Smooth muscle cell (in vitro differentiated cells): ENCODE measurements around the gene MRPL33. TPM values are rescaled to one million over a fixed set of nuclear protein-coding genes. Genes with fewer than 3 reads are reported as not detected.

Source experiments
- DNase-seq: peaks from one replicate; lab custom pipeline; 2025; ENCODE audit not compliant: unreplicated experiment; lab: John Stamatoyannopoulos, UW
- H2AFZ ChIP-seq: fragments of 200-600 bp; sonication (generic); 2 replicates; pipeline ENCODE4 v1.6.0; 2016; ENCODE audit warnings: antibody characterized with exemption, low read depth, mild to moderate bottlenecking
- H3F3A ChIP-seq: fragments of 200-600 bp; sonication (generic); 2 replicates; pipeline ENCODE4 v1.6.0; 2017; ENCODE audit warnings: antibody characterized with exemption, low read depth
- H3K27ac ChIP-seq: fragments of 200-600 bp; sonication (generic); 2 replicates; pipeline ENCODE4 v1.5.1; 2016; ENCODE audit warnings: low read depth, mild to moderate bottlenecking
- H3K27me3 ChIP-seq: fragments of 200-600 bp; sonication (generic); 2 replicates; pipeline ENCODE4 v1.6.1; 2016; ENCODE audit warnings: low read depth, mild to moderate bottlenecking
- H3K36me3 ChIP-seq: fragments of 200-600 bp; sonication (generic); 2 replicates; pipeline ENCODE4 v1.5.1; 2016; ENCODE audit warnings: low read depth
- H3K4me1 ChIP-seq: fragments of 200-600 bp; sonication (generic); 2 replicates; pipeline ENCODE4 v1.5.1; 2016; ENCODE audit warnings: low read depth
- H3K4me2 ChIP-seq: fragments of 200-600 bp; sonication (generic); 2 replicates; pipeline ENCODE4 v1.6.0; 2016; ENCODE audit warnings: mild to moderate bottlenecking
- H3K4me3 ChIP-seq: fragments of 200-600 bp; sonication (generic); 2 replicates; pipeline ENCODE4 v1.5.1; 2016; ENCODE audit warnings: mild to moderate bottlenecking
- H3K79me2 ChIP-seq: fragments of 200-600 bp; sonication (generic); 2 replicates; pipeline ENCODE4 v1.6.0; 2016; ENCODE audit warnings: low read depth, mild to moderate bottlenecking
- H3K9ac ChIP-seq: fragments of 200-600 bp; sonication (generic); 2 replicates; pipeline ENCODE4 v1.6.0; 2016; ENCODE audit warnings: low read depth
- H3K9me3 ChIP-seq: fragments of 200-600 bp; sonication (generic); replicated peaks from 2 replicates; pipeline ENCODE4 v1.5.1; 2016; ENCODE audit warnings: low read depth
- H4K20me1 ChIP-seq: fragments of 200-600 bp; sonication (generic); 2 replicates; pipeline ENCODE4 v1.6.0; 2016; ENCODE audit warnings: low read depth
- WGBS: methylation state at CpG from one replicate; pipeline ENCODE4 v1.1.7; 2016; ENCODE audit warnings: low lambda C conversion rate; 5-methylcytosine and 5-hydroxymethylcytosine counted together
- polyA plus RNA-seq: library from polyadenylated mRNA; unstranded; fragments of >200 nt; fragmentation: Nextera tagmentation; extraction: Ambion mirVana; gene quantifications from 2 replicates; pipeline ENCODE4 v1.2.1, GENCODE V29; 2016
- total RNA-seq: library from RNA; depleted of rRNA; stranded (reverse); fragments of >200 nt; gene quantifications from 2 replicates; pipeline ENCODE4 v1.2.3, GENCODE V29; 2014
- TF ChIP-seq, protein P1 (sequence below): fragments of 200-600 bp; sonication (generic); IDR thresholded peaks from 2 replicates; pipeline ENCODE4 v1.5.1; 2017; ENCODE audit warnings: borderline replicate concordance, mild to moderate bottlenecking, antibody characterized with exemption; ENCODE audit not compliant: insufficient read depth, poor library complexity, severe bottlenecking

MRPL33 gene
- total and polyA plus RNA-seq, 2 experiments from 2014 or later = 94.5 to 193 TPM

DNA sequence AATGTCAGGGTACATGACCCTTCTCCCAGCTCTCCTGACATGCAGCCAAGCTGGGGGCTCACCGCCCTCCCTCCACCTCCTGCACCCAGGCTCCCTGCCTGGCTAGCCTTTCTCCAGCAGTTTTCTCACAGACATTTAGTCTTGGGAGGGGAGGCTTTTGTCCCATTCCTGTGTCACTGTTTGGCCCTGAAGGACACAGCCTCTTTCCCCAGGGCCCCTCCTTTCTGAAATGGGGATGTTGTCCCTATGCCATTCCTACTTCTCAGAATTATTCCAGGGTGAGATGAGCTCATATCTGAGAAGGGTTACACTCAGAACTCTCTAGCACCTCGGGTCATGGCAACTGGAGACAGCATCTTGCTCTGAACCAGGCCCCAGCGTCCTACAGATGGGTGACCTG lies 47.3 kb upstream of the MRPL33 start:
- Histone ChIP-seq H3K36me3 (no peaks in the 10 kb centered on the region), H2AFZ (no peak overlapping the region), H3K4me2 (no peak overlapping the region), H4K20me1 (no peaks in the 10 kb centered on the region), H3K9me3 (no peaks in the 10 kb centered on the region), H3K79me2 (no peaks in the 10 kb centered on the region), H3K4me1 (peaks cover 12% of the 10 kb centered on the region), H3K9ac (no peak overlapping the region), H3K27ac (no peak overlapping the region), H3K4me3 (no peak overlapping the region), H3K27me3 (no peaks in the 10 kb centered on the region), H3F3A (peaks cover 6% of the 10 kb centered on the region)
- TF ChIP-seq, protein P1, sequence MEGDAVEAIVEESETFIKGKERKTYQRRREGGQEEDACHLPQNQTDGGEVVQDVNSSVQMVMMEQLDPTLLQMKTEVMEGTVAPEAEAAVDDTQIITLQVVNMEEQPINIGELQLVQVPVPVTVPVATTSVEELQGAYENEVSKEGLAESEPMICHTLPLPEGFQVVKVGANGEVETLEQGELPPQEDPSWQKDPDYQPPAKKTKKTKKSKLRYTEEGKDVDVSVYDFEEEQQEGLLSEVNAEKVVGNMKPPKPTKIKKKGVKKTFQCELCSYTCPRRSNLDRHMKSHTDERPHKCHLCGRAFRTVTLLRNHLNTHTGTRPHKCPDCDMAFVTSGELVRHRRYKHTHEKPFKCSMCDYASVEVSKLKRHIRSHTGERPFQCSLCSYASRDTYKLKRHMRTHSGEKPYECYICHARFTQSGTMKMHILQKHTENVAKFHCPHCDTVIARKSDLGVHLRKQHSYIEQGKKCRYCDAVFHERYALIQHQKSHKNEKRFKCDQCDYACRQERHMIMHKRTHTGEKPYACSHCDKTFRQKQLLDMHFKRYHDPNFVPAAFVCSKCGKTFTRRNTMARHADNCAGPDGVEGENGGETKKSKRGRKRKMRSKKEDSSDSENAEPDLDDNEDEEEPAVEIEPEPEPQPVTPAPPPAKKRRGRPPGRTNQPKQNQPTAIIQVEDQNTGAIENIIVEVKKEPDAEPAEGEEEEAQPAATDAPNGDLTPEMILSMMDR = no peak
- 94% methylated on average over 3 of the region's 3 CpGs for WGBS
- DNase-seq = no peak

DNA sequence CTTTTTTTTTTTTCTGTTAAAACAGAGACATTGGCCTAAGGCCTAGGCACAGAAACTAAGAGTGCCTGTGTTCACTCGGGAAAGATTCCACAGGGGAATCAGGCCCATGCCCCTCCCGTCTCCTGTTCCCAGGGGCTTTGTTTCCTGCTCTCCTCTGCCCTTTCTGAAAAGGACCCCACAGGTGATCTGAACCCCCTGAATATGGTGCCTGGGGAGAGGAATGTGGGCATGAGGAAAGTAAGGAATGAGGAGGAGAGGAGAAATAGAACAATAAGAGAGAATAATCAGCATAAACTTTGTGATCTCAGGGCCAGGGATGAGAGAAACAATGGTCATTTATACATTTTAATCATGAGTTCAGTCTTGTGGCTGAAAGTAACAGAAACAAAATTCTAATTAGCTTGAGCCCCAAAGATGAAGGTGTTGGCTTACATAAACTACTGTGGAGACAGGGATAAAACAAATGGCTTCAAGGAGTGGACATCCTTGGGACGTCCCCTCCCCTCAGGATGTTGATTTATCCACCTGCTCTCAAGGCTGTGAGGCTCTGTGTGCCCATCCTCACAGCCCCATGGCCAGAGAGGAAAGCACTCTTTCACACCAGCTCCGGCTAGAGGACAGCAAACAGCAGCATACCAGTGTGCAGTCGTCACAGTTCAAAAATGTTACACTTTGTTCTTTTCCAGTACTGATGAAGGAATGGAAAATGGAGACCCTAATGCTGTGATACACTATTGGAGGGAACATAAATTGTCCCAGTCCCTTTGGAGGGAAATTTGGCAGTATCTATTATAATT lies 46.4 kb upstream of the MRPL33 start:
- Histone ChIP-seq H3K36me3 (no peaks in the 10 kb centered on the region), H3F3A (no peaks in the 10 kb centered on the region), H2AFZ (peak overlapping the region; percentile 16), H4K20me1 (no peaks in the 10 kb centered on the region), H3K4me2 (no peak overlapping the region), H3K4me1 (peaks cover 12% of the 10 kb centered on the region), H3K27ac (no peak overlapping the region), H3K9ac (no peak overlapping the region), H3K79me2 (no peaks in the 10 kb centered on the region), H3K27me3 (no peaks in the 10 kb centered on the region), H3K4me3 (no peak overlapping the region), H3K9me3 (no peaks in the 10 kb centered on the region)
- 67% methylated on average over 5 of the region's 5 CpGs for WGBS
- no peak for DNase-seq
- TF ChIP-seq, protein P1 = no peak

DNA sequence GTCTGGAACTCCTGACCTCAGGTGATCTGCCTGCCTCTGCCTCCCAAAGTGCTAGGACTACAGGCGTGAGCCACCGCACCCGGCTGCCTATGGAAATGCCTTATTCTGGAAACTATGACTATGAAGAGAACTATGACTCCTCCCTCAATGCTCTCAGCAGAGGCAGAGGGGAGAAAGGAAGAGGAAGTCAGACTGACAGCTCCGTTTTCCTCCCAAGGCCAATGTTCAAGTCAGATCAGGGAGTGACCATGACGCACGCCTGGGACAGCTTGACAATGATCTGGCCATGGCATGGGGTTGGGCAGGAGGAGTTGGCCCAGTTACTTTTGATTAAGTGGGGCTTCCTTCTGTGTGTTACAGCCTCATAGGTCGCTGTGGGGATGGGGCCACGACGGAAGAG lies 44.3 kb upstream of the MRPL33 start:
- Histone ChIP-seq H3K9ac (no peak overlapping the region), H3K36me3 (no peaks in the 10 kb centered on the region), H3K4me3 (no peak overlapping the region), H3K27ac (no peak overlapping the region), H3K27me3 (no peaks in the 10 kb centered on the region), H2AFZ (no peak overlapping the region), H3K4me2 (no peak overlapping the region), H3F3A (no peaks in the 10 kb centered on the region), H3K4me1 (peaks cover 12% of the 10 kb centered on the region), H3K9me3 (no peaks in the 10 kb centered on the region), H4K20me1 (no peaks in the 10 kb centered on the region), H3K79me2 (no peaks in the 10 kb centered on the region)
- TF ChIP-seq, protein P1 = no peak
- DNase-seq = no peak
- 95% methylated on average over 9 of the region's 9 CpGs for WGBS
